NOMO-1 treated with DMSO at 0.1 percent for 48 hours (cell line): ENCODE measurements around the gene TTPAL.
A peak's percentile ranks its signal among the peaks of the same experiment; 100 is the strongest.

Experiments used
- DNase-seq: peaks from one replicate; lab custom pipeline; 2025; ENCODE audit not compliant: unreplicated experiment; lab: John Stamatoyannopoulos, UW

Gene TTPAL, protein sequence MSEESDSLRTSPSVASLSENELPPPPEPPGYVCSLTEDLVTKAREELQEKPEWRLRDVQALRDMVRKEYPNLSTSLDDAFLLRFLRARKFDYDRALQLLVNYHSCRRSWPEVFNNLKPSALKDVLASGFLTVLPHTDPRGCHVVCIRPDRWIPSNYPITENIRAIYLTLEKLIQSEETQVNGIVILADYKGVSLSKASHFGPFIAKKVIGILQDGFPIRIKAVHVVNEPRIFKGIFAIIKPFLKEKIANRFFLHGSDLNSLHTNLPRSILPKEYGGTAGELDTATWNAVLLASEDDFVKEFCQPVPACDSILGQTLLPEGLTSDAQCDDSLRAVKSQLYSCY

DNA sequence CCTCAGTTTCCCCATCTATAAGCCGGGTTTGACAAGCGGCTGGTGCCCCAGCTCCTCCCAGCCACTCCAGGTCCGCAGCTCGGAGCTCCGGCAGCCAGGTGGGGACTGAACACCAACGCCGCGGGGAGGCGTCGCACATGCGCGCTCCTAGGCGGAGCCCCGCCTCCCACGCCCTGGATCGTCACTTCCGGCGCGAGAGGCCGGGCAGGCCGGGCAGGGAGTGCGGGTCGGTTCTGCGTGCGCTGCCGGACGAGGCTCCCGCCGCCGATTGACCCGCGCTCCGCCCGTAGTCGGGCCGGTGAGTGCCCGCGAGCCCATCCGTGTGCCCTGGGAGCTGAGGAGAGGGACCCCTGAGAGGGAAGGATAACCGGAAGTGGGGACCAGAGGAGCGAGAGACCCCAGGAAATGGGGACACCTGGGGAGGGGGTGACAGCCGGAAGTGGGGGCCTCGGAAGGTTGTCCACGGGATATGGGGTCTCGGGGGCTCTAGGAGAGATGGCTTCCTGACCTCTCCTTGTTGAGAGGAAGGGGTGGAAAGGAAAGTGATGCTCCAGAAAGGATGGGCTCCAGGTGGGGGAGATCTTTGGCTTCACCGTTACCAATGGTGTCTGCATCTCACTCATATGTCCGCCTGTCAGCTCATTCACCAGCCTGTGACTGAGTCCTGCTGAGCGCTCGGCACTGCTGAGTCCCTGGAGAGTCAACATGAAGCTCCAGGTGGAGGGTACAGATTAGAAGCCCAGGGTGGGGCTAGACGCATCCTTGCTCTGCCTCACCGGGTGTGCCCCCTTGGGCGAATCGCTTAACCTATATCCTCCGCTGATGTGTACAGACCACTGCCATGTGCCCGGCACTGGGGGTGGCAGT is at the start of gene TTPAL:
Gene TTPAL (plus strand): TSS at position 181 of the 867 bp plus-strand sequence. CDS start 4,126 bp downstream, outside the sequence.
- peak; percentile 79 for DNase-seq

DNA sequence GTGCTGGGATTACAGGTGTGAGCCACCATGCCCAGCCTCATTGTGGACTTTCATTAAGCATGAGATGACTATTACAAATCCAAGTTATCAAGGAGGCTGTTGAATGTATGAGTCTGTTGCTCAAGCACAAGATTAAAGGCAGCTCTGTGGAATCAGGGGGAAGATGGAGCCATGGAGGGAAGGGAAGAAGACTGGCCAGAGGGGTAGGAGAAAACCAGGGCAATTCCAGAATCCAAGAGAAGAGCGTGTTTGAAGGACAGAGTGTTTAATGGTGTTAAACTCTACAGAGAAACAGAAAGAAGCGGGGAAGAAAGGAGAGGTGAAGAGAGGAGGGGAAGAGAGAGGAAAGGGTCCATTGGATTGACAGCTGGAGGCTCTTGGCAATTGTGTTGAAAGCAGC is 49.8 kb upstream of the TTPAL start:
- no peak for DNase-seq

DNA sequence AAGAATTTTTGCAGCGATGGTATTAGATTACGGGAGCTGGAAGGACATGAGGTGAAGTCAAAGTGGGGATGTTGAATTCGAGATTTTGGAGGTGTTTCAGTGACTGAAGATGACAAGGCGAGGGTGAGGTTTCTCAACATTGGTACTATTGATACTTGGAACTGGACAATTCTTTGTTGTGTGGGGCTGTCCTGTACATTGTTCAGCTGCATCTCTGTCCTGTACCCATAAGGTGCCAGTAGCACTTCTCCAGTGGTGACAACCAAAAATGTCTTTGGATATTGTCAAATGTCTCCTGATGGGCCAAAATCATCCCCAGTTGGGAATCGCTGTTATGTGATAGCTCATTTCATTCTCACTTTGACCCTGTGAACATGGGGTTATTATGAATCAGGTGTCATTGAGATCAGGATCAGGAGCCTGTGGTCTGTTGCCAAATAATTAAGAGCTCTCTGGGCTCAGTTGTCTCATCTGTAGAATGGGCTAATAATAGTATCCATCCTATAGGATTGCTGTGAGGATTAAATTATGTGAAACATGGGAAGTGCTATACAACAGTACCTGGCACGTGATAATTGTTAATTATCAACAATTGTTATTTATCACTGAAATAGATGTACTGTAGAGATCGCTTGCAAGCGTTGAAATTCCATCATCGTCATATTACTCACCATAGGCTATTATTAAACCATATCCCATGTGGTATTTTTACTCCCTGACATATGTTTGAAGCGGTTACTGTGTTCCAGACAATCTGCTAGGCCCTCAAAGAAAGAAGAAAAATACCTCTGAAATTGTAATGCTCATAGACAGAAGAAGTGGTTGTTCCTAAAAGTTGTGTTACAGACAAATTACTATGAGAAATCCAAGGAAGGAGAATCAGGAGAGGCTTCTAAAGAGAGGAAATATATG is 48.5 kb upstream of the TTPAL start:
- no peak for DNase-seq

DNA sequence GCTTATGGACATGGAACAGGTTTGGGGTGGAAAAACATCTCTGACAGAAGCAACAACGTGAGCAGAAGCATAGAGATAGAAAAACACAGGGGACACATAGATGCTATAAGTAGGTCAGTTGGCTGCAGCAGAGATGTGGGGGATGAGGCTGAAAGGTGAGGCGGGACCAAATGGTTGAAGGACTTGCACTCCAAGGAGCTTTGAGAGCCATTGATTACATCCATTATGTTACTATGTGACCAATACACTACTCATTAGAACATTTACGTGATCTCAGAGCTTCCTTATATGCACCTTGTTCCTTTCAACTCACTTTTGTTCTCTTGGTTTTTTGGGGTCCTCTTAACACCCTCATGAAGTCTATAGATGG is 47.9 kb upstream of the TTPAL start:
- no peak for DNase-seq

DNA sequence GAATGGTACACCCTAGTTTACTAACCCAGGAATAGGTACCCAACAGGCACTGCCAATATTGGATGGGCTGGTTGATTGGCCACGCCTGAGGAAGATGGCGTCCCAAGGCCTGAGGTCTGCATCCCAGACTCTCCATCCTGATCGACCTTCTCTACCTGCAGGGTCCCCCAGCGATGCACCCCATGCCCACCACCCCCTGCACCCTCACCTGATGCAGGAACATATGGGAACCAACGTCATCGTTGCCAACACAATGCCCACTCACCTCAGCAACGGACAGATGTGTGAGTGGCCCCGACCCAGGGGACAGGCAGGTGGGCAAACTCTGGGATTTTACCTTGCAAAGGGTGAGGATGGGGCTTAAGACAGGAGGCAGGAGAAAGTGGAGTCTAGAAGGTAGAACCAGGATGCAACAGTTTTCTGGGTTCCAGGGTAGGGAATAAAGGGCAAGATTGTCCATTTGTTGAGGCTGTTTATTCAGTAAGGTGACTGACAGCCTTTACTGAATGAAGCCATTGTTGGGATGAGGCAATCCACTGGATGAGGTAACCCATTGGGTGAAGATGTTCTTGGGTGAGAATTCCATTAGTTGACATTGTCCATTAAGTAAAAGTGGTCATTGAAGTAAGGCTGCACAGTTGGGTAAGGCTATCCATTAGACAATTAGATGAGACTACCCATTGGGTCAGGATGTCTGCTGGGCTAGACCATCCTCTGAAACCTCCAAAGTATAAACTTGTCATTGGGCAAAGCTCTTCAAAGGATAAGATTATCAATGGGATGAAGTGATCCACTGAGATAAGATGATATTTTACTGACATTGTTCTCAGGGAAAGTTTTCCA is 47.3 kb upstream of the TTPAL start:
- DNase-seq: no peak

DNA sequence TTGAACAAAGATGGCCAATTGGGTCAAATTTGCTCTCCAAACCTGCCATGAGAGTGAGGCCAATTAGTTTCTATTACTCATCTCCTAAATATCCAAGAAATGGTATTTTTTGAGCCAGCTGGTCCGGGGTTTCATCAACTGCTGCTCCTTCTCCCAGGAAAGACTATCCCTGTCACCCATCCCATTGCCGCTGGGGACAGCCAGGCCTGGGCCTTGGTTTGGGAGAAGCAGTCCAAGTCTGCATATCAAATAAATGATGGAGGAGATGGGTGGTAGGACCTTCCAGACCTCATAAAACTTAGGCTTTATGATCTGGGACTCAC is 46.7 kb upstream of the TTPAL start:
- DNase-seq: no peak

DNA sequence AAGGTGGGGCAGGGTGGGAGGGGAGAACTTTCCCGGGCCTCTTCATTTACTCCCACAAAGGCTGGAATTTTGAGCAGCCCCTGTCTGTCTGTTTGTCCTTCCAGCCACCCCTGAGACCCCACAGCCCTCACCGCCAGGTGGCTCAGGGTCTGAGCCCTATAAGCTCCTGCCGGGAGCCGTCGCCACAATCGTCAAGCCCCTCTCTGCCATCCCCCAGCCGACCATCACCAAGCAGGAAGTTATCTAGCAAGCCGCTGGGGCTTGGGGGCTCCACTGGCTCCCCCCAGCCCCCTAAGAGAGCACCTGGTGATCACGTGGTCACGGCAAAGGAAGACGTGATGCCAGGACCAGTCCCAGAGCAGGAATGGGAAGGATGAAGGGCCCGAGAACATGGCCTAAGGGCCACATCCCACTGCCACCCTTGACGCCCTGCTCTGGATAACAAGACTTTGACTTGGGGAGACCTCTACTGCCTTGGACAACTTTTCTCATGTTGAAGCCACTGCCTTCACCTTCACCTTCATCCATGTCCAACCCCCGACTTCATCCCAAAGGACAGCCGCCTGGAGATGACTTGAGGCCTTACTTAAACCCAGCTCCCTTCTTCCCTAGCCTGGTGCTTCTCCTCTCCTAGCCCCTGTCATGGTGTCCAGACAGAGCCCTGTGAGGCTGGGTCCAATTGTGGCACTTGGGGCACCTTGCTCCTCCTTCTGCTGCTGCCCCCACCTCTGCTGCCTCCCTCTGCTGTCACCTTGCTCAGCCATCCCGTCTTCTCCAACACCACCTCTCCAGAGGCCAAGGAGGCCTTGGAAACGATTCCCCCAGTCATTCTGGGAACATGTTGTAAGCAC is 46.0 kb upstream of the TTPAL start:
- no peak for DNase-seq

DNA sequence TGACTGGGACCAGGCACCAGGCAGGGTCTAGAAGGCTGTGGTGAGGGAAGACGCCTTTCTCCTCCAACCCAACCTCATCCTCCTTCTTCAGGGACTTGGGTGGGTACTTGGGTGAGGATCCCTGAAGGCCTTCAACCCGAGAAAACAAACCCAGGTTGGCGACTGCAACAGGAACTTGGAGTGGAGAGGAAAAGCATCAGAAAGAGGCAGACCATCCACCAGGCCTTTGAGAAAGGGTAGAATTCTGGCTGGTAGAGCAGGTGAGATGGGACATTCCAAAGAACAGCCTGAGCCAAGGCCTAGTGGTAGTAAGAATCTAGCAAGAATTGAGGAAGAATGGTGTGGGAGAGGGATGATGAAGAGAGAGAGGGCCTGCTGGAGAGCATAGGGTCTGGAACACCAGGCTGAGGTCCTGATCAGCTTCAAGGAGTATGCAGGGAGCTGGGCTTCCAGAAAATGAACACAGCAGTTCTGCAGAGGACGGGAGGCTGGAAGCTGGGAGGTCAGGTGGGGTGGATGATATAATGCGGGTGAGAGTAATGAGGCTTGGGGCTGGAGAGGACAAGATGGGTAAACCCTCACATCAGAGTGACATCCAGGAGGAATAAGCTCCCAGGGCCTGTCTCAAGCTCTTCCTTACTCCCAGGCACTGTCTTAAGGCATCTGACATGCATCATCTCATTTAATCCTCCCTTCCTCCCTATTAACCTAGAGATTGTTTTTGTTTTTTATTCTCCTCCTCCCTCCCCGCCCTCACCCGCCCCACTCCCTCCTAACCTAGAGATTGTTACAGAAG is 45.2 kb upstream of the TTPAL start:
- no peak for DNase-seq

DNA sequence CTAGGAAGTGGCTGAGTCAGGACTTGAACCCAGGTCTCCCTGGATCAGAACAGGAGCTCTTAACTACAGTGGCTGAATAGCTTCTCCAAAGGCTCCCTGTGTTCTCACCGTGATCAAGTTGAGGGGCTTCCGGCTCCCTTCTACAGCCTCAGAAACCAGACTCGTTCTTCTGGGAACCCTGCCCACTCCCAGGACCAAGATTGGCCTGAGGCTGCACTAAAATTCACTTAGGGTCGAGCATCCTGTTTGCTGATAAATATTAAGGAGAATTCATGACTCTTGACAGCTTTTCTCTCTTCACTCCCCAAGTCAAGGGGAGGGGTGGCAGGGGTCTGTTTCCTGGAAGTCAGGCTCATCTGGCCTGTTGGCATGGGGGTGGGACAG is 44.6 kb upstream of the TTPAL start:
- no peak for DNase-seq

DNA sequence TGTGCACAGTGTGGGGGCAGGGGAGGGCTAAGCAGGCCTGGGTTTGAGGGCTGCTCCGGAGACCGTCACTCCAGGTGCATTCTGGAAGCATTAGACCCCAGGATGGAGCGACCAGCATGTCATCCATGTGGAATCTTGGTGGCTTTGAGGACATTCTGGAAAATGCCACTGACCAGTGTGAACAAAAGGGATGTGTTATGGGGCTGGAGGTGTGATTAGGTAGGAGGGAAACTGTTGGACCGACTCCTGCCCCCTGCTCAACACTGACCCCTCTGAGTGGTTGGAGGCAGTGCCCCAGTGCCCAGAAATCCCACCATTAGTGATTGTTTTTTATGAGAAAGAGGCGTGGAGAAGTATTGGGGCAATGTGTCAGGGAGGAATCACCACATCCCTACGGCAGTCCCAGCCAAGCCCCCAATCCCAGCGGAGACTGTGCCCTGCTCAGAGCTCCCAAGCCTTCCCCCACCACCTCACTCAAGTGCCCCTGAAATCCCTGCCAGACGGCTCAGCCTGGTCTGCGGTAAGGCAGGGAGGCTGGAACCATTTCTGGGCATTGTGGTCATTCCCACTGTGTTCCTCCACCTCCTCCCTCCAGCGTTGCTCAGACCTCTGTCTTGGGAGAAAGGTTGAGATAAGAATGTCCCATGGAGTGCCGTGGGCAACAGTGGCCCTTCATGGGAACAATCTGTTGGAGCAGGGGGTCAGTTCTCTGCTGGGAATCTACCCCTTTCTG is 44.0 kb upstream of the TTPAL start:
- no peak for DNase-seq

DNA sequence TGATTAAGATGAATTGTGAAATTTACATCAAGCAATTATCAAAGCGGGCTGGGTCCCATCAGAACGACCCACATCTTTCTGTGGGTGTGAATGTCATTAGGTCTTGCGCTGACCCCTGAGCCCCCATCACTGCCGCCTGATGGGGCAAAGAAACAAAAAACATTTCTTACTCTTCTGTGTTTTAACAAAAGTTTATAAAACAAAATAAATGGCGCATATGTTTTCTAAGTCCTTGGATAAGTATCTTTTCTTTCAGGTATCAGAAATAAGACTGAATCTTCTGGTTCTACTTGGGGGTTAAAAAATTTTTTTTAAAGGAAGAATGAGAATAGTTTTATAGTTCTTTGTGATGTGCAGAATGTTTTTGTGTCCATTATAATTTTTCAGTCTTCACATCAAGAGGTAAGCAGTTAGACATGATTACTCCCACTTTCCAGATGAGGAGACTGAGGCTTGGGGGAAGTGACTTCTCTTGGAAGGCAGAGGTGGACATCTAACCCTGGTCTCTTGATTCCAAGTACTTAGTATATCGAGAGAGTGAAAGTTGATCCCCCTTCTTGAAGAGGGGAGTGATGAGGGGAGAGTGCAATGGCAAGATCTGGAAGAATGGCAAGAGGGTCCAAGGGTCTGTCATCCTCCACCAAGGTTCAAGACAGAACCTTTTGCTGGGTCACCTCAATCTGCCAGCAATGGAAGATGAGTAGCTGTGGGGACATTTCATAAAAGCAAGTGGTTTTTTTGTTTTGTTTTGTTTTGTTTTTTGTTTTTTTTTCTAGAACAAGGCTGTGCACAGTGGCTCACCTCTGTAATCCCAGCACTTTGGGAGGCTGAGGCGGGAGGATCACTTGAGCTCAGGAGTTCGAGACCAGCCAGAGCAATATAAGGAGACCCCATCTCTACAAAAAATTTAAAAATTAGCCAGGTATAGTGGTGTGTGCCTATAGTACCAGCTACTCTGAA is 42.8 kb upstream of the TTPAL start:
- no peak for DNase-seq

DNA sequence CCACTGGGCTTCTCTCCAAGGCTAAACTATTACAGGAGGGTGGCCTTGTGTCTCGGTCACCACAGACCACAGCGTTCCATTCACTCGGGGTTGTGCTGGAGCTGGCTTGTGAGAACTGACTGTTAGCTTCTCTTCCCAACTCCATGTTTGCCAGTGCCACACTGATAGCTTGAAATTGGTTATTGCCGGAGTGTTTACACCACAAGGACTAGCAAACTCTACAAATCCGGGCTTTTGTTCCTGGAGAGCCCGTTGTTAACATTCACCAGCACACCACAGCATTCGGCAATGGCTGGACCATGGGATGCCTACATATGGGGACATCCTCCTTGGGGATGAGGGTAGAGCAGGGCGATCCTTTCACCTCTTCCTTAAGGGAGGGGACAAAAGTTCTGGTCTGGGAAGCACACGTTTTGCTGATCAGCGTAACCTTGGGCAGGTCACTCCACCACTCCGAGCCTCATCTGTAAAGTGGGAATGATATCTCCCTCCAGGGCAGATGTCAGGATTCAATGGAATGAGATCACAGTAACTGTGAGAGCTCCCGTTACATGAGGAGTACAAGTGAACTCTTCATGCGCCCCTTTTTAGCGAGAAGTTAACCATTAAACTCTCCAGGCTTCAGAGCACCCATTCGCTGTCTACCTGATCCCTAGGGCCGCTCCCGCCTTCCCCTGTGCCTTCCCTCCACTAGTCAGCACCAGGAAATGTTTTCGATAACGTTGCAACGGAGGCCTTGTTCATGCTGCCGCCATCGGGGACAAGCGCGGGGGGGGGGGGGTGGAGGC is 41.7 kb upstream of the TTPAL start:
- no peak for DNase-seq

DNA sequence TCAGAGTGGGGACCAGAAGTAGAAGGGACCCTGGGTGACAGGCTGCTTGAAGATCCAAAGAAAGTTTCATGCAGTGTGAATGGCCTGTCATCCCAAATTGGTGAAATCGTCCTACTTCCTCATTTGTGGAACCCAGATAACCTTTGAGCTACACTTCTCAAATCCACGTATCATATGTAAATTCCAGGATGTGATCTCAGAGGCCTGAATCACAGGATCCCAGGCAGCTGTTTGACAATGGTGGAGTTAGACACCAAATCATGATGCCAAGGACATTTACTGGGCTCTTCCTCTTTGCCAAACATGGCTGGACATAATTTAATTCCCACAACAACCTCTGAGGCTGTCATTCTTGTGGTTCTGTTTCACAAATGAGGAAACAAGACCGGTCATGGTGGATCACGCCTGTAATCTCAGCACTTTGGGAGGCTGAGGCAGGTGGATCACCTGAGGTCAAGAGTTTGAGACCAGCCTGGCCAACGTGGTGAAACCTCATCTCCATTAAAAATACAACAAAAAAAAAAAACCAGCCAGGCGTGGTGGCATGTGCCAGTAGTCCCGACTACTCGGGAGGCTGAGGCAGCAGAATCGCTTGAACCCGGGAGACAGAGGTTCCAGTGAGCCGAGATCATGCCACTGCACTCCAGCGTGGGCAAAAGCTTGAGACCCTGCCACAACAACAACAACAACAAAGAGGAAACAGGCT is 39.9 kb upstream of the TTPAL start:
- peak; percentile 76 for DNase-seq

DNA sequence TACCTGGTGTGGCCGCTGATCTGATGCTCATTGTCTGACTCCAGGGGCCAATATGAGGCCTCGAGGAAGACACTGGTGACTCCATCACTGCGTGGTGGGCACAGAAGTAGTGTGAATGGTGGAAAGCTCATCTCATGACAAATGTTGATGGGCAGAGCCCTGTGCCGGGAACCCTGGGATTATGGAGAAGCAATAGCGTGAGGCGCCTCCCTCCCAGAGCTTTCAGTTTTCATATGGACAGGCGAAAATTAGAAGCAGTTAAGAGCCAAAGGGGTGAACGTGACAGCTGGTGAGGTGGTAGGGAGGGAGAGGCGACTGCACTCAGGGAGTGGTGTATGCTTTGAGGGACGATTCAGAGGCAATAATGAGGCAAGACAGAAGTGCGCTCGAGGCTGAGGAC is 39.3 kb upstream of the TTPAL start:
- no peak for DNase-seq

DNA sequence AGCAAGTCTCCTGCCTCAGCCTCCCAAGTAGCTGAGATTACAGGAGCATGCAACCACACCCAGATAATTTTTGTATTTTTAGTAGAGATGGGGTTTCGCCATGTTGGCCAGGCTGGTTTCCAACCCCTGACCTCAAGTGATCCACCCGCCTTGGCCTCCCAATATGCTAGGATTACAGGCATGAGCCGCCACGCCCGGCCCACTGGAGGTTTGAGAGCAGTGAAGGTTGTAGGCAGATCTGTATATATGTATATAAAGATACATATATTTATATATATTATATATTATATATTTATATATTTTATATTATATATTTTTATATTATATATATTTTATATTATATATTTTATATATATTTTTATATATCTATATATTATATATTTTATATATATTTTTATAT is 38.2 kb upstream of the TTPAL start:
- DNase-seq: no peak

DNA sequence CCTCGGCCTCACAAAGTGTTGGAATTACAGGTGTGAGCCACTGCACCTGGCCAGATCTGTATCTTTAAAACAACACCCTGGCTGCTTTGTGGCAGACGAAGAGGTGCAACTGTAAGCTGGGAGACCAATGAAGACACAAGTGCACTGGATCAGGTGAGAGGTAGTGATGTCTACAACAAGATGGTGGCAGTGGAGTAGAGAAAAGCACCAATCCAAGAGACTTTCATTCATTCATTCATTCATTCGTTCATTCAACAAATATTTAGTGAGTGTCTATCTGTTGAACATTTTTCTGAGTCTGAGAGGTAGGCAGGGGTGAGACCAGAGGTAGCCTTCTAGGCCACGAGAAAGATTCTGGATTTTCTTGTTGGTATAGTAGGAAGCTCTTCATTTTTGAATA is 36.9 kb upstream of the TTPAL start:
- DNase-seq: no peak
